Dedifferentiated amniotic fluid mesenchymal stem cell (primary cell): ENCODE data around the gene GP1BA.

Experiments
- DNase-seq: peaks from one replicate; pipeline ENCODE4 v3.0.0-alpha.2; 2016; ENCODE audit errors: extremely low spot score

The GP1BA gene

DNA sequence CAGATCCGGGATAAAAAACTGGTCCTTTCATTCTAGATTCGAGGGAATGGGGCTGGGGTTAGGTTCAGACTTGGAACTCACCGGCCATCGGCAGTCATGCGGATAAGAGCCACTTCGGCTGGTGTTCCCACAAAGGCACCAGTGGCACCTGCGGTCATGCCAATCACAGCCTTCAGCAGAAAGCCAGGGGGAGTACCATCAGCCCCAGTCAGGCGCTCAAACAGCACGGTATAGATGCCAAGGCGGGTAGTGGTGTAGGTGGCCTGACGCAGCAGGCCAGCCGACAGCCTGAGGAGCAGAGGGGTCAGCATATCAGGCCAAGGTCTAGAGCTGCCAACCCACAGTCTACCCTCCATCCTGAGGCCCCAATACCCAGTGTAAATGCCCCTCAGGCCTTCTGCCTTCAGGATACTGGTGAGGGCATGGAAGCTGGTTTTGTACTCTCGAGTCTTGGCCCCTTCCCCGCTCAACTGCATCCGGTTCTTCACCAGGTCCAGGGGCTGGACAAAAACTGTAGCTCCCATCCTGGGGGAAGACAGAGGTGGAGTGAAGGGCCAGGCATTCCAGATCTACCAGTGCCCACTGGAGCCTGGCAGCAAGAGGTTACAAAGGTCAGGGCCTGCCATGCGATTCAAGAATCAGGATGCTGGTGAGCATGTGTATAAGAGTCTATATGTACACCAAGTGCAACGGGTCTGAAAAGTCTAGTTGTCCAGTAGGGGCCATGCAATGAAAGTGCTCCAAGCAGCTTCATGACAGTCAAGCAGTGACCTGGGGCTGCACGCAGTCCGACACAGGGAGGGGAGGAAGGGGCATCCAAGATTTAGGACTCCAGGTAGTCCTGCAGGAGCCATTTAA, 6.8 kb downstream of the GP1BA start:
- DNase-seq: no peak

DNA sequence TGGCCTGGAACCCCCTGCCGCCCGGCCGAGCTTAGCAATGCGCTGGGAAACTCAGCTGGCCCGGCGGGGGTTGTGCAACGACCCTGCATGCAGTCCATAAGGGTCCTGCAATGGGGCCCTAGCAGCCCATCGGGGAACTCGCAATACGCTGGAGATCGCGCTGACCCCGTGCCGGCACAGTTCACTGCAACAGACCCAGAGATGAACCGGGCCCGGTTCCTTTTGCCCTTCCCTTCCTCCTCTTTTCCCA, 7.4 kb downstream of the GP1BA start:
- no peak for DNase-seq

DNA sequence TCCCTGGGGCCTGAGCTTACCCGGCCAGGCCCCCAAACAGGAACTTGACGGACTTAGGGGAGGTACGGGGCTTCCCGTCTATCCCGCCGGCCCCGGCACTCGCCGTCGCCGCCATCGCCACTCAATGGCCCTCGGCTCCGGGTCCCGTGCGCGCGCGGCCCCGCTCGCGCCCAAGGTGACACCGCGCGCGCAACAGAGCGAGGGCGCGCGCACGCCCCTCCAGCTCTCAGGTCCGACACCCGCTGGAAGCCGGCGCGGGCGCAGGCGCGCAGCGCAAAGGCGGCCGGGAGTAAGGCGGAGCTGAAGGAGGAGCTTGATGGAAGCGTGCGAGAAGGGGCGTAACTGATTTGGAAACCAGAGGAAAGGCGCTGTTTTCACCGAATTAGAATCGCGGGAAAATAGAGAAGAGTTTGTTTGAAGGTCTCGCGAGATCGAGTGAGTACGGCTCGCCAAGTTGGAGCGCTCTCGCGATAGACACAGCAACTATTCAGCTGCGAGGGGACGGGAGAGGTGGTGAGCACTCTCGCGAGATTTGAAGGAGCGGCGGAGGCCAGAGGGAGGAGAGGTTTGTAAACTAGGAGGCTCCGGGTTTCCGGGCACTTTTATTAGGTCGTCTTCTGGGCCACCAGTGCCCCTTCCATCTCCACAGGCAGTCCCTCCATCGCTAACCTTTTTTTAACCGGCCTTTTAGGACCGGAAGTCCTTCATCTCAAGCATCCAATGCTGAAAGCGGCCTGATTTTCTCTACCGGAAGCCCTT, 7.9 kb downstream of the GP1BA start, which contains the start of the genes RNF167 and SLC25A11:
TSS of gene RNF167 (plus strand) at position 473 of the 759 bp plus-strand sequence. CDS start 642 bp downstream, outside the sequence.
TSS of gene SLC25A11 (minus strand) at position 251 of the 759 bp plus-strand sequence. CDS start at position 115, 136 bp downstream.
- peak; percentile 100 for DNase-seq

DNA sequence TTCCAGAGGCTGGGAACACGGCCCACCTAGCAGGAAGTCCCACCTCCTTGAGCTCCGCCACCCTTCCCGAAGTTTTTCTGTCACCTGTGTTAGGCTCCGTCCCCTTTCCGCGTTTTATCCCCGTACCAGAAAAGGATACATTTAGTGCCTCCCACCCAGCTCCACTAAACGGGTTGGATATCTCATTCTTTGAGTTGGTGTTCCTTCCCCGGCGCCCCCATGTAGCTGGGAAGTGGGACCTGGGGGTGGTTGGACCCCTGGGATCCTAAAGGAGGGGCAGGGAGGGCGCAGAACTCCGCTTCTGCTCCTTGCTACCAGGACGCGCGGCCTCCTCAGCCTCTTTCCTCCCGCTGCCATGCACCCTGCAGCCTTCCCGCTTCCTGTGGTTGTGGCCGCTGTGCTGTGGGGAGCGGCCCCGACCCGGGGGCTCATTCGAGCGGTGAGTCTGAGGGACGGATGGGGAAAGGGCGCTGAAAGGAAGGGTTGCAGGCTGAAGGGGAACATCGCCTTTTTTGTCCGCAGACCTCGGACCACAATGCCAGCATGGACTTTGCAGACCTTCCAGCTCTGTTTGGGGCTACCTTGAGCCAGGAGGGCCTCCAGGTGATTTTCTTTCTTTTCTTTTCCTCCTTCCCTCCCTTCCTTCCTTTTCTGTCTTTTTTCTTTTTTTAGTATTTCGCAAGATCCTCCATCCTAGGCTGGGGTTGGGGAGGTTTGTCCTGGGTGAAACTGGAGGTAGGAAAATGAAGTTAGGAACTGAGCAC, 8.7 kb downstream of the GP1BA start:
- no peak for DNase-seq

DNA sequence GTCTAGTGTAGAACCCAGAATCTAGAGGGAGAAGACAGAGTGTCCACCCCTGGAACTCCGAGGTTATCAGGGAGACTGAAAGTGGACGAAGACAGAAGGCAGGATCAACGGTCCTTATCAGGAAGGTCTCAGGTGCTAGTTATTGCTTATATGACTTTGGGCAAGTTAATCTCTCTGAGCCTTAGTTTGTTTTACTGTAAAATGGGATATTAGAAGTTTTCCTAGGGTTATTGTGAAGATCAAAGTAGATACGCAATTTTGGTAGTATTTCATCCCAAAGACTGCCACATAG, 9.2 kb downstream of the GP1BA start:
- no peak for DNase-seq

DNA sequence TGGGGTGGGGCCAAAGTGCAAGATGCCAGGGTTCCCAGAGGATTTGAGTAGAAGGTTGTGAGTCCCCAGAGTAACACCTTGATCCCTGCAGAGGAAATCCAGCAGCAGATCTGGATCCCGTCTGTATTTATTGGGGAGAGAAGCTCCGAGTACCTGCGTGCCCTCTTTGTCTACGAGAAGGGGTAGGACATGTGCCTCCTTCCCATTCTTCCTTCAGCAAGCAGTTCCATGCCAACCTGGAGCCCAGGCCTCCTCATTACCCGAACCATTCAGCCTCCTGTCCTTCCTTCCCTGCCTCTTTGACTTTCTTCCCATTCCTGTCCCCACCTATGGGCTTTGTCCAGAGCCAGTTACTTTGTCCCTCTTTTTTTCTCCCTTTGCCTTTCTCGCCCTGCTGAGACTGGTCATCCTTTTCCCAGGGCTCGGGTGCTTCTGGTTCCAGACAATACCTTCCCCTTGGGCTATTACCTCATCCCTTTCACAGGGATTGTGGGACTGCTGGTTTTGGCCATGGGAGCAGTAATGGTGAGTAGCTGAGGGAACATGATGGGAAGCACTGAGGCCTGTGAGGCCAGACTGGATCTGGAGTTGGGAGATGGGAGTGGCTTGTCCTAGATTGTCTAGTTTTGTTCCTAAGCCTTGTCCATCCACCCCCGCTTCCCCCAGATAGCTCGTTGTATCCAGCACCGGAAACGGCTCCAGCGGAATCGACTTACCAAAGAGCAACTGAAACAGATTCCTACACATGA, 10.9 kb downstream of the GP1BA start:
- no peak for DNase-seq

DNA sequence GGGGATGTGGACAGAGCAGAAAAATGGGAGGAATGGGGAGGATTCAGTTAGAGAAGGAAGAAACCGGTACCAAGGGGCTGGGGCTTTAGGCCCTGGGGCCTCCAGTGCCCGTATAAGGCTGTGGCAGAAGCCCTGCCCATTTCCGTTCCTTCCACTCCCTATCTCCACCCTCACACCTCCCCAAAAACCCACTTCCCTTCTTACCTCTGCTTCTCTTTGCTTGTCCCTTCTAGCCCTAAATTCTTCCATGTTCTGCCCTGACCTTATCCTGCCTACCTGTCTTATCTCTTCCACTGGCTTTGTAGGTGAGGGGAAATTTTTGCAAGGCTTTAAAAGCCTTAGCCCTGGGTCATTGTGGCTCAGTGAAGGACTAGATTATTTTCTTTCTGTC, 12.1 kb downstream of the GP1BA start:
- DNase-seq: no peak

DNA sequence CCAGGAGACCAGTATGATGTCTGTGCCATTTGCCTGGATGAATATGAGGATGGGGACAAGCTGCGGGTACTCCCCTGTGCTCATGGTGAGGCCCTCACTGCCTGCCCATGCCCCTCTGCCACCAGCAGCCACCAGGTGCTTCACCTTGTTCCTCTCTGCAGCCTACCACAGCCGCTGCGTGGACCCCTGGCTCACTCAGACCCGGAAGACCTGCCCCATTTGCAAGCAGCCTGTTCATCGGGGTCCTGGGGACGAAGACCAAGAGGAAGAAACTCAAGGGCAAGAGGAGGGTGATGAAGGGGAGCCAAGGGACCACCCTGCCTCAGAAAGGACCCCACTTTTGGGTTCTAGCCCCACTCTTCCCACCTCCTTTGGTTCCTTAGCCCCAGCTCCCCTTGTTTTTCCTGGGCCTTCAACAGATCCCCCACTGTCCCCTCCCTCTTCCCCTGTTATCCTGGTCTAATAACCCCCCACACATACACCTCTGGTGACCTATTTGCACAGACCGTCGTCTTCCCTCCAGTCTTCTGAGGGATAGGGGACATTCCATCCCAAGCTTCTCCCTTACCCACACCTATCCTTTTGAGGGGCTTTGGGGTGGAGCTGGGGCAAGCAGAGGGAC, 12.6 kb downstream of the GP1BA start:
- DNase-seq: no peak

DNA sequence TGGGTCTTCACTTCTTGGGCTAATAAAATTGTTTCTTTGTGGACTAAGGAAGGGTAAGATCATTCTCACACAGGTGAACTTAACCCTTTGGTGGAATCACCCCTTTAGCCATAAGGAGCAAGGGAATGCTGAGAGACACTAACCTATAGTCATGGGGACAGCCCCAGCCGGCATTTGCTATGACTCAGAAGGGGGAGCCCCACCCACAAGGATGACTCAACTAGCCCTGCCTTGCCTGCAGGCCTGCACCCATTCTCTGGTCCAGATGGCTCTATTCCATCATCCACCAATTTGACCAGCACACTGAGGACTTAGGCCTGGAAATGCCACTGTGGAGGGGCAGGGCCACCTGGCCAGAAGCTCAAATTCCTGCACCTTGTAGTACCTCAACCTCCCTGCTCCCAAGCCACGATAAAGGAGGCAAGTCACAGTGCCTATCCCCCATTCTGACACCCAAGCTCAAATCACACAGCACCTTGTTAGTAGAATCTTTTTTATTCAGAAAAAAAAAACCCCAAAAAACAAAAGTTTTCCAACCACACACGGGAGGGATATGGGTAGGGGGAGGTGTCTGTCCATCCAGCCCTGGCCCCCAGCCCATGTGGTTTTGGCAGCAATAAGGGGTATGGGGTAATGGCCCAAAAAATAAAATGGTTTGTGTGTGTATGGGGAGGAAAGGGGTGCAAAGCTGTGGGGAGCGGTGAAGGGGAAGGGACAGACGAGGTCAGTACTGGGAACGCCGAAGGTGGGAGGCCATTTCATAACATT, 13.3 kb downstream of the GP1BA start:
- peak; percentile 87 for DNase-seq

DNA sequence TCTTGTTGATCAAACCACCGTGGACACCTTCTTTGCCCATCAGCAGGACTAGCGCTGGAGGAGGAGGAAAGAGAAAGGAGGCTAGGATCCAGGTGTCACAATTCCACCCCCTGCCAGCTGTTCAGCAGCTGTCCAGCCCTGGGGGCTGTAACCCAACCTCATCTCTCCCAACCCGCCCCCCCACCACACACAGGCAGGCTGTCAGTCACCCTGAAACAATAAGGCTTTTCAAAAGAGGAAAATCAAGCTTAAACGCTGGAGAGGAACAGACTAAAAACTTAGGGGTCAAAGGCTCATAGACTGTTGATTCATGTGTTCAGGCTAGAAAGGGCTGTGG, 13.8 kb downstream of the GP1BA start:
- no peak for DNase-seq

DNA sequence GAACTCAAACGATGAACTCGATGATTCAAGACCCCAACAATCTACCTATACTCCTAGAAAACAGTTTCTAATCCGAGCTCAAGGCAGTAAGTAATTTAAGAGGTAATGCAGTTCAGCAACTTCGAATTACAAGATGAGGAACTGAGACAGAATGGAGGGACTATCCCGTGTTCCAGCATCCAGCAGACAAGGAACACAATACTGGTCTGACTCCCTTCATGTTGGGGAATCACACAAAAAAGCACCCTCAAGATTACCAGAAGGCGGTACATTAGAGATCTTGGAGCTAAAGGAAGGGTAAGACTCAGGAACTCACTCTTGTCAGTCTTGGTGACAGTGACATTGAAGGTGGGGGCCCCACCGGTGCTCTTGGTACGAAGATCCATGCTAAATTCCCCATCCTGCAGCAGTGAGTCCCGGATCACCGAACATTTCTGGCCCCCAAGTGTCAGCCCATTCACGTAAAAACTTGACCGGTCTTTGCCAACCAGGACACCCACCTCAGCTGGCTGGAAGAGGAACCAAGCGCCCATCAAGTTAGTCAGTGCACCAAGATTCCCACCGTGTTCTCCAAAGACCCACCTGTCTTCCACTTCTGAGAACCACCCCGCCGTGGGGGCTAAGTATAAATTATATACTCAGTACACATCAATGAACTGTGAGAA, 14.4 kb downstream of the GP1BA start:
- no peak for DNase-seq

DNA sequence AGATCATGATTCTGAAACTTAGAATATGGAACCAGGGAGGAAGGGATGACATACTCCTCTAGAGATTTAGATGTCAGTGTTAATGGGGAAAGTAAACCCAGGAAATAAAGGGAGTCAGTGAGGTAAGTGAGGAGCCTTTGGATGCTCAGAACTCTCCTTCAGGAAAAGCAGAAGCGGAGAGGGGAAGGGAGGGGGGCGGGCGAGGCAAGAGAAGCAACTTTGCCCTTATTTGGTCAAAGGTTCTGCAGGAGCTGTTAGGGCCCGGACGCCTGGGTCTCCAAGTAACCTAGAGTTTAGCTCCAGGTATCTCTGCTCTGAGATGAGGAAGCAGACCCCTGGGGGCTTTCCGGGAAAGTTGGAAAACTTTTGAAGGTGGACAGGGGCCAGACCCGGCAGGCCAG, 14.9 kb downstream of the GP1BA start:
- DNase-seq: no peak

DNA sequence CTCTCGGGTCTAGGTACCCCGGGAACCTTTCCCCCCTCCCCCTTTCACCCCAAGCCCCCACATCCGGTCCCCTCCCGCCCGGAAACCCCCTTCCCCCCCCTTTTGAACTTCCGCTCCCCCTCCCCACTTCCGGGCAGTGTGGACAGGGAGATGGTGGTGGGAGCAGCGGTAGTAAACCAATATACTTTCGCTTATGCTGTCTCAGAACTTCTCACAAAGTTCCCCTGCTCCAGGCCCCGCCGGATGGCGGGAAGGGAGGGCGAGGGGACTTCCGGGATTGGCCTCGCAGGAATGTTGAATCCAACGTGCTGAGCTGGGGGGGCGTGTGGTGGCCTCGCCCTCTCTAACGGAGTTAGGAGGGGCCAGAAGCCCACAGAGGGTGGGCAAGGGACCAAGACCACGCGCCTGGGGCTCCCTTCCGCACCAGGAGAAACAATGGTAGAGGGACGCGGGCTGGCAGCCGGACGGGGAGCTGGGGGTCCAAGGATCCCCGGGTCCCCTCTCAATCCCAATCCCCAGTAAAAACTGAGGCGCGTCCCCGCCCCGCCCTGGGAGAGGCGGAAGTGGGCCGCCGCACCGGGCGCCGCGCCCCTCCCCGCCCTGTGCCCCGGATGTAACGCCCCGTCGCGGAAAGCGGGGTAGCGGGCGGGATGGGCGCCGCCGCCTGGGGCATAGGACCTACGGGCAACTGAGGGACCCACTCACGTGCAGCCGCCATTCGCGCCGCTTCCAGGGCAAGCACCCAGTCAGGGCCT, 15.5 kb downstream of the GP1BA start:
- DNase-seq: peak; percentile 16

DNA sequence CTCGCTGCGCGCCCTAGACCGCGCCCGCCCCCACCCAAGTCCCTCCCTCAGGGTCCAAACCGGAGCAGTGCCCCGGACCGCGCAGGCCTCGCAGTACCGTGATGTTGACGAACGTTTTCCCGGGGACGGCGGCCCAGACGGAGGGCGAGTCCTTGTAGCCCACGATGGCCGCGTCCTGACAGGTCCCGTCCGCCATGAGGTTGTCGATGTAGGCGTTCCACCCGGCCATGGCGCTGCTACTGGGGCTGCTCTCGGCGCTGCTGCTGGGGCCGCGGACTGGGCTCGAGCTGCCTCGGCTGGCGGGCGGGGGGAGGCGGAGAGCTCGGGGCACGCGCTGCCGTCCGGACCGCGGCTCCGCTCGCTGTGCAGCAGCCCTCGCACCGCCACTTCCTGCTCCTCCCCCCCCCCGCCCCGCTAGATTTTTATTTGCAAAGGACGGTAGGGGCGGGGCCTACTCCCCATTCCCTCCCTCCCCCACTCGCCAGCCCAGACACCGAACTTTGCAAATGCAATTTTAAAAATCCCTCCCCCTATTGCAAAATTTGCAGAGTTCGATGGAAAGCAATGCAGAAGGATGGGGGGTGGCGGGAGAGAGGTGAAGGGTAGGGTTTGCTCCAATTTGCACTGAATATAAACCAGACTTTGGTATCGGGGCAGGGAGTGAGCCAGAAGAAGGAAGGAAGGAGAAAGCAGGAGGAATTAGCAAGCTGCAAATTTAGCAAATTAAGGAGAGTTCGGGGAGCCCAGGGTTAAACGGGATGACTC, 16.3 kb downstream of the GP1BA start, which contains the start of gene PFN1:
TSS of gene PFN1 (minus strand) at position 365 of the 765 bp plus-strand sequence. CDS start at position 229, 136 bp downstream.
- peak; percentile 89 for DNase-seq

DNA sequence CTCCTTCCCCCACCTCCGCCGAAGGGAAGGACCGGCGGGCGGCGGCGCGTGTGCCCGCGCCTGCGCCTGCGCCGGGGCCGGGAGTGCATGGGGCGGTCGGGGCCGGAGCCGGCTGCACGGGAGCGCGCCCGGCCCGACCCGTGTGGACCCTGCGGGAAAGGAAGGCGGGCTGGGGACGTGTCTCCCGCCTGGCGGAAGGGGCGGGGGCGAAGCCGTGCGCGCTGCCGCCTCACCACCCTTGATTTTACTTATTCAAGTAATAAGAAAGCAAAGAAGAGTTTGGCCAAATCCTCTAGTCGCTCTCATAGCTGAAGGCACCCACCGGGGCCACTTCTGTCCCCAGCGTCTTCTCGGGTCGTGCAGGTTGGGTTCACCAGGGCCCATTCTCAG, 16.8 kb downstream of the GP1BA start:
- DNase-seq: peak; percentile 76

DNA sequence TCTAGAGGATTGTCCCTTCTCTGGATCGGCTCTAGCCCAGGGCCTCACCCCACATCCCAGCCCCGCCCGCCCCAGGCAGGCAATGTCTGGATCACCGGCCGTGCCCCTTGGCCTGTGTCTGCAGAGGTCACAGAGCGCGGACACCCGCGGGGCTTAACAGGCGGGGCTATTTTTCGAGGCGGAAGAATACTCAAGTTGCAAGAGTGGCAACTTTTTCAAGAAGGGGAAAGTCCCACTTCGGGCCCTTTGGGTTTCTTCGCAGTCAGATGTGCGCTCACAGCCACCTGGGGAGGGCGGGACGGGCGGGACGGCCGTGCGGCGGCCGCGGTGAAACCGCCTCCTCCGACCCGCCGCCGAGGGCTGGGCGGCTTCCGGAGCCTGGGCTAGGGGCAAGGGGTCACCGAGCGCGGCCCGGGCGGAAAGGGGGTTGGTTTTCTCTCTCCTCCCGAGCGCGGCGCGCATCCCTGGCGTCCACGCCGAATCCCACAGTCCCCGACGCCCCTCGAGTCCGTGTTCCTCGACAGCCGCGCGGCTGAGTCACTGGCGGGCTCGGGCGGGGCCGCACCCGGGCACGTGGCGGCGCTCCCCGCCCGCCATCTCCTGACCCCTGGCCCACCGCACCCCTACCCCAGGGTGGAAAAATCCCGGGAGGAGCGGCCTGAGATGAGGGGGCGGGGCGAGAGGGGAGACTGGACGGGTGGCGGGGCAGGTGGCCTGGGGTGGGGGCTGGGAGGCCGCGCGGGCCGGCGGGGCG, 17.4 kb downstream of the GP1BA start:
- DNase-seq: peak; percentile 30

DNA sequence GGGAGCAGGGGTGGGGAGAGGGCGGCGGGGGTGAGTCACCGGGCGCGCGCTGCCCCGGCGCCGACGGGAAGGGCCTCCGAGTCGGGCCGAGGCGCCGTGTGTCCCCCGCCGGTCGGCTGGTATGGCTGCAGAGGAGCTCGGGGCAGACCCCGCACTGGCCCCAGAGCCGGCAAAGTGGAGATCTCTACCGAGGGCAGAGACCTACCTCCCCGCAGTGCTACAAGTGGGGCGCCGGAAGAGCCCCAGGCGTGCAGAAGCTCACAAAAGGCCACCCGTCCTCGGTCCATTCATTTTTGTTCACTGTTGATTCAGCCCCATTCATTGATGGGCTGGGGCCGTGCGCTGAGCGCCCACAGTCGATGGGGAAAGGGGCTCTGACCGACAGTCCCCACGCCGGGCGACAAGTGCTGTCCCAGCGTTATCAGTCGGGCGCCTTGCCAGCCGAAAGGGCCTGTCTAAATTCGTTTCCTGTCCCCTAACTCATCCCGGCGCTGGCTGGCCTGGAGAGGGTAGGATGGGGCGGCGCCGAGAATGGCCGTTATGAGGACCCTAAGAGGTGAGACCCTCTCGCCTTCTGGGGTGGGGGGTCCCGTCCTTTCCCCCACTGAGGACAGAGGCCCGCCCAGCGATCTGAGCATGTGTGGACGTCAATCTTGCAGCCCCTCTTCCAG, 18.1 kb downstream of the GP1BA start:
- DNase-seq: peak; percentile 18
